H1 (cell line): ENCODE results near the gene MGLL. TPM values are rescaled to one million over a fixed set of nuclear protein-coding genes. Genes with fewer than 3 reads are reported as not detected.

Source experiments
- CTCF ChIA-PET: fragments of 300-600 bp; sonication (Branson Sonifier 250); formaldehyde crosslinking; loops from one replicate; lab custom pipeline; 2021; ENCODE audit not compliant: partially characterized antibody; lab: Charles Lee
- POLR2A ChIA-PET: fragments of 300-600 bp; sonication (Branson Sonifier 250); formaldehyde crosslinking; loops from one replicate; lab custom pipeline; 2021; ENCODE audit warnings: inconsistent platforms; ENCODE audit not compliant: partially characterized antibody; lab: Charles Lee
- DNase-seq, 2 experiments: peaks; one replicate each; pipeline versions ENCODE4 v3.0.0 to v3.0.0-alpha.2; 2010 to 2022; ENCODE audit warnings: low spot score in 2 of 2, low read depth in 1 of 2, mixed read lengths in 1 of 2
- FAIRE-seq: peaks from 2 replicates; lab custom pipeline; 2011; peaks lifted over from hg19 to GRCh38; lab: Jason Lieb, UNC
- H2AFZ ChIP-seq: 2 replicates; pipeline ENCODE4 v1.8.1; 2012; ENCODE audit warnings: low read length, inconsistent platforms
- H2AK5ac ChIP-seq: 2 replicates; pipeline ENCODE4 v1.6.1; 2013; ENCODE audit warnings: low read depth, low read length
- H2BK120ac ChIP-seq: replicated peaks from 2 replicates; pipeline ENCODE3; 2013; ENCODE audit warnings: low read depth, low read length, inconsistent platforms
- H2BK12ac ChIP-seq: 2 replicates; pipeline ENCODE4 v1.6.1; 2013; ENCODE audit warnings: low read depth, low read length
- H2BK15ac ChIP-seq: 2 replicates; pipeline ENCODE4 v1.6.1; 2013; ENCODE audit warnings: low read length
- H2BK20ac ChIP-seq: 2 replicates; pipeline ENCODE4 v1.6.1; 2013; ENCODE audit warnings: low read length
- H2BK5ac ChIP-seq: 2 replicates; pipeline ENCODE4 v1.6.1; 2013; ENCODE audit warnings: low read depth, low read length
- H3K14ac ChIP-seq: 2 replicates; pipeline ENCODE4 v1.6.1; 2013; ENCODE audit warnings: inconsistent platforms; ENCODE audit not compliant: insufficient read length
- H3K18ac ChIP-seq: 2 replicates; pipeline ENCODE4 v1.6.1; 2013; ENCODE audit warnings: low read length; ENCODE audit errors: extremely low read depth
- H3K23ac ChIP-seq: 2 replicates; pipeline ENCODE4 v1.6.1; 2013; ENCODE audit warnings: inconsistent platforms; ENCODE audit not compliant: insufficient read length
- H3K23me2 ChIP-seq: 2 replicates; pipeline ENCODE4 v1.6.1; 2013; ENCODE audit warnings: low read depth, low read length
- H3K27ac ChIP-seq: 2 replicates; pipeline ENCODE4 v1.6.1; 2011; ENCODE audit warnings: low read depth, low read length, inconsistent platforms
- H3K27me3 ChIP-seq, 4 experiments: replicated peaks in 1 of 4; 1 replicate in 1 of 4; 2 replicates in 3 of 4; pipeline versions ENCODE4 v1.6.1 to v1.8.1; 2011 to 2013; ENCODE audit warnings: low read length in 3 of 4, mild to moderate bottlenecking in 3 of 4, inconsistent platforms in 2 of 4, mixed read lengths in 2 of 4, moderate library complexity in 1 of 4; ENCODE audit not compliant: control insufficient read depth in 3 of 4, insufficient read depth in 3 of 4; ENCODE audit errors: extremely low read depth in 1 of 4
- H3K36me3 ChIP-seq, 4 experiments: 2 replicates each; pipeline versions ENCODE4 v1.6.1 to v1.8.1; 2011 to 2013; ENCODE audit warnings: mild to moderate bottlenecking in 4 of 4, low read length in 3 of 4, moderate library complexity in 2 of 4, control low read depth in 1 of 4, inconsistent platforms in 1 of 4; ENCODE audit not compliant: insufficient read depth in 4 of 4, control insufficient read depth in 2 of 4
- H3K4ac ChIP-seq: replicated peaks from 2 replicates; pipeline ENCODE3; 2013; ENCODE audit warnings: low read length, low read depth, mixed read lengths, inconsistent platforms; ENCODE audit not compliant: insufficient read length
- H3K4me1 ChIP-seq, 4 experiments: replicated peaks in 1 of 4; 1 replicate in 1 of 4; 2 replicates in 3 of 4; pipeline versions ENCODE4 v1.6.1 to v1.8.1; 2011 to 2013; ENCODE audit warnings: low read length in 3 of 4, inconsistent platforms in 2 of 4, mixed read lengths in 1 of 4; ENCODE audit not compliant: insufficient read depth in 4 of 4, control insufficient read depth in 3 of 4
- H3K4me2 ChIP-seq, 2 experiments: 2 replicates each; pipeline versions ENCODE4 v1.6.1 to v1.8.1; 2011 to 2013; ENCODE audit warnings: low read depth in 2 of 2, low read length in 2 of 2, control low read depth in 1 of 2, inconsistent platforms in 1 of 2, mild to moderate bottlenecking in 1 of 2; ENCODE audit not compliant: insufficient read depth in 1 of 2
- H3K4me3 ChIP-seq, 4 experiments: fragments of 200-600, 300-600 bp in 1 of 4; sonication (generic), shearing (Covaris generic), sonication (Bioruptor Twin) in 1 of 4; 2 replicates each; pipeline versions ENCODE4 v1.5.1 to v1.8.1; 2011 to 2016; ENCODE audit warnings: low read length in 4 of 4, low read depth in 3 of 4, control low read depth in 2 of 4, inconsistent platforms in 2 of 4, mild to moderate bottlenecking in 2 of 4, mixed read lengths in 1 of 4, moderate library complexity in 1 of 4; ENCODE audit not compliant: insufficient read depth in 2 of 4; ENCODE audit errors: extremely low read depth in 1 of 4
- H3K56ac ChIP-seq: replicated peaks from 2 replicates; pipeline ENCODE3; 2013; ENCODE audit warnings: low read depth, mild to moderate bottlenecking, mixed read lengths, low read length, inconsistent platforms; ENCODE audit not compliant: insufficient read length
- H3K79me1 ChIP-seq: 2 replicates; pipeline ENCODE4 v1.6.1; 2013; ENCODE audit warnings: low read depth, low read length, control low read depth
- H3K79me2 ChIP-seq, 2 experiments: 2 replicates each; pipeline versions ENCODE4 v1.6.1 to v1.8.1; 2012 to 2013; ENCODE audit warnings: low read length in 2 of 2, mild to moderate bottlenecking in 2 of 2, inconsistent platforms in 1 of 2; ENCODE audit not compliant: insufficient read depth in 2 of 2, control insufficient read depth in 1 of 2
- H3K9ac ChIP-seq, 4 experiments: replicated peaks in 1 of 4; 1 replicate in 1 of 4; 2 replicates in 3 of 4; pipeline versions ENCODE4 v1.6.1 to v1.8.1; 2011 to 2013; ENCODE audit warnings: low read depth in 3 of 4, low read length in 3 of 4, control low read depth in 2 of 4, mild to moderate bottlenecking in 2 of 4, moderate library complexity in 2 of 4, inconsistent platforms in 1 of 4; ENCODE audit errors: extremely low read depth in 1 of 4
- H3K9me3 ChIP-seq, 2 experiments: 2 replicates each; pipeline versions ENCODE4 v1.6.1 to v1.8.1; 2012 to 2013; ENCODE audit warnings: mild to moderate bottlenecking in 2 of 2, moderate library complexity in 2 of 2, control low read depth in 1 of 2, inconsistent platforms in 1 of 2, low read depth in 1 of 2, low read length in 1 of 2, mixed read lengths in 1 of 2; ENCODE audit not compliant: insufficient read depth in 2 of 2
- H4K20me1 ChIP-seq, 2 experiments: replicated peaks in 1 of 2; 2 replicates each; pipeline versions ENCODE3 to v1.8.1; 2011 to 2013; ENCODE audit warnings: inconsistent platforms in 2 of 2, low read length in 2 of 2, mild to moderate bottlenecking in 1 of 2; ENCODE audit not compliant: insufficient read depth in 2 of 2, control insufficient read depth in 1 of 2
- H4K5ac ChIP-seq: 2 replicates; pipeline ENCODE4 v1.6.1; 2013; ENCODE audit warnings: low read length, low read depth, mixed read lengths, inconsistent platforms; ENCODE audit not compliant: insufficient read length
- H4K8ac ChIP-seq: 2 replicates; pipeline ENCODE4 v1.8.0; 2013; ENCODE audit warnings: mild to moderate bottlenecking, moderate library complexity, low read length, inconsistent platforms; ENCODE audit not compliant: insufficient read depth; ENCODE audit errors: extremely low read depth
- H4K91ac ChIP-seq: replicated peaks from 2 replicates; pipeline ENCODE3; 2013; ENCODE audit warnings: low read length, mixed read lengths, inconsistent platforms; ENCODE audit not compliant: insufficient read length
- CHD1 ChIP-seq: IDR thresholded peaks from 2 replicates; pipeline ENCODE4 v1.6.1; 2012; ENCODE audit warnings: low read depth, low read length, improper control_type of control experiment
- CTCF ChIP-seq, 3 experiments: IDR thresholded peaks; 1 replicate in 2 of 3; 2 replicates in 1 of 3; pipeline versions ENCODE4 v1.5.1 to v1.6.1; 2011; ENCODE audit warnings: low read length in 3 of 3, mild to moderate bottlenecking in 3 of 3, inconsistent platforms in 2 of 3, low read depth in 1 of 3, moderate library complexity in 1 of 3; ENCODE audit not compliant: insufficient read depth in 1 of 3; ENCODE audit errors: control extremely low read depth in 1 of 3
- EP300 ChIP-seq, 2 experiments: IDR thresholded peaks; 1 replicate in 1 of 2; 2 replicates in 1 of 2; pipeline ENCODE4 v1.6.1; 2011 to 2012; ENCODE audit warnings: low read depth in 2 of 2, low read length in 2 of 2, mild to moderate bottlenecking in 2 of 2, borderline replicate concordance in 1 of 2, inconsistent platforms in 1 of 2, moderate library complexity in 1 of 2
- EZH2 ChIP-seq: fragments of 200-600 bp; sonication (generic); IDR thresholded peaks from 2 replicates; pipeline ENCODE4 v1.7.1; 2012; ENCODE audit warnings: low read depth, mild to moderate bottlenecking, moderate library complexity, low read length, inconsistent platforms; ENCODE audit not compliant: severe bottlenecking
- HDAC6 ChIP-seq: IDR thresholded peaks from one replicate; pipeline ENCODE4 v1.7.1; 2012; ENCODE audit warnings: low read depth, mild to moderate bottlenecking, inconsistent platforms, low read length, moderate library complexity
- POLR2A ChIP-seq, 2 experiments: IDR thresholded peaks; 1 replicate in 1 of 2; 2 replicates in 1 of 2; pipeline ENCODE4 v1.6.1; 2011; ENCODE audit warnings: low read depth in 2 of 2, low read length in 2 of 2, mild to moderate bottlenecking in 2 of 2; ENCODE audit errors: control extremely low read depth in 1 of 2
- POU5F1 ChIP-seq: IDR thresholded peaks from 2 replicates; pipeline ENCODE4 v1.6.1; 2011; ENCODE audit warnings: low read depth, mild to moderate bottlenecking, low read length, moderate library complexity
- SIX5 ChIP-seq: IDR thresholded peaks from 2 replicates; pipeline ENCODE4 v1.6.1; 2011; ENCODE audit warnings: mild to moderate bottlenecking, low read depth, low read length
- polyA plus RNA-seq, 7 experiments: library from polyadenylated mRNA; depleted of rRNA in 3 of 7; stranded (reverse) in 5 of 7; unstranded in 2 of 7; fragments of >200 nt in 5 of 7; fragments of 200-250 nt in 2 of 7; gene quantifications; 1 replicate in 5 of 7; 2 replicates in 1 of 7; 4 replicates in 1 of 7; pipeline versions ENCODE4 v1.2.1 to v1.2.3, GENCODE V29; 2011 to 2013; ENCODE audit warnings: missing spikeins in 2 of 7, mixed read lengths in 2 of 7
- total RNA-seq: library from RNA; stranded (reverse); fragmentation: NEBNext Ultra II Directional; extraction: Animal tissue kit (Norgen Biotek cat#: 25700); gene quantifications from 2 replicates; pipeline ENCODE4 v1.2.1, GENCODE V29; 2021
- TF ChIP-seq, protein P1 (sequence below): IDR thresholded peaks from 2 replicates; pipeline ENCODE4 v1.6.1; 2011; ENCODE audit warnings: low read depth, mild to moderate bottlenecking, low read length; ENCODE audit not compliant: insufficient read depth
- TF ChIP-seq, protein P2 (sequence below): IDR thresholded peaks from 2 replicates; pipeline ENCODE4 v1.6.1; 2012; ENCODE audit warnings: low read length, inconsistent platforms

MGLL gene
- total and polyA plus RNA-seq, 2 of the 8 experiments (the other 6 are each of a cell fraction or from before 2014, with no cell fraction given) = 0.05 to 0.34 TPM

- H3K23ac ChIP-seq = no peak overlapping the region
- no peak overlapping the region for H3K4me2 ChIP-seq
- peaks cover 4% of the 10 kb centered on the region; the same call in 1 of the 2 replicates for H3K23me2 ChIP-seq
- H2AFZ ChIP-seq = no peak overlapping the region
- no peaks in the 10 kb centered on the region for H3K4me1 ChIP-seq
- no peak overlapping the region for H2AK5ac ChIP-seq
- H3K27me3 ChIP-seq = no peaks in the 10 kb centered on the region
- no peak overlapping the region for H3K4ac ChIP-seq
- CTCF ChIA-PET = interaction anchor here (0.6 to 2.1 kb wide), 6 partner anchors 9 to 163 kb away, joined by 3 to 9 read pairs (median 4); no protein-coding TSS in a partner anchor
- H3K79me1 ChIP-seq = no peaks in the 10 kb centered on the region
- POLR2A ChIA-PET = no interaction called here
- H4K8ac ChIP-seq = no peak overlapping the region
- H4K20me1 ChIP-seq = peaks cover 0 to 4% of the 10 kb centered on the region in 2 experiments
- no peak overlapping the region for H3K9ac ChIP-seq
- FAIRE-seq (no peak), DNase-seq (no peak)
- H3K56ac ChIP-seq = no peak overlapping the region
- H3K18ac ChIP-seq = no peak overlapping the region
- H3K79me2 ChIP-seq = no peaks in the 10 kb centered on the region
- 0 out of 4 replicates have a peak, but pooled peaks cover 0 to 4% of the 10 kb centered on the region in 2 experiments for H3K9me3 ChIP-seq
- H3K4me3 ChIP-seq = no peak overlapping the region
- no peak overlapping the region for H2BK5ac ChIP-seq
- H2BK12ac ChIP-seq = no peak overlapping the region
- H3K27ac ChIP-seq = no peak overlapping the region
- H2BK20ac ChIP-seq = no peak overlapping the region
- no peak overlapping the region for H4K91ac ChIP-seq
- no peak overlapping the region for H2BK15ac ChIP-seq
- no peaks in the 10 kb centered on the region for H3K36me3 ChIP-seq
- no peak overlapping the region for H3K14ac ChIP-seq
- no peak overlapping the region for H2BK120ac ChIP-seq
- H4K5ac ChIP-seq = no peak overlapping the region
- TF ChIP-seq, protein P1, sequence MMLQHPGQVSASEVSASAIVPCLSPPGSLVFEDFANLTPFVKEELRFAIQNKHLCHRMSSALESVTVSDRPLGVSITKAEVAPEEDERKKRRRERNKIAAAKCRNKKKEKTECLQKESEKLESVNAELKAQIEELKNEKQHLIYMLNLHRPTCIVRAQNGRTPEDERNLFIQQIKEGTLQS = no peak
- TF ChIP-seq HDAC6 (no peak), EZH2 (no peak), SIX5 (no peak), POU5F1 (no peak), CHD1 (no peak), POLR2A (IDR thresholded peaks at IDR 0.05; ENCODE audit: control extremely low read depth in 1 of 2, low read depth in 2 of 2, low read length in 2 of 2) (no peak), CTCF (IDR thresholded peaks at IDR 0.05; ENCODE audit: control extremely low read depth in 1 of 3, insufficient read depth in 1 of 3, low read depth in 1 of 3, low read length in 3 of 3) (no peak), EP300 (IDR thresholded peaks at IDR 0.05; ENCODE audit: borderline replicate concordance in 1 of 2, low read depth in 2 of 2, low read length in 2 of 2) (no peak)
- TF ChIP-seq, protein P2, sequence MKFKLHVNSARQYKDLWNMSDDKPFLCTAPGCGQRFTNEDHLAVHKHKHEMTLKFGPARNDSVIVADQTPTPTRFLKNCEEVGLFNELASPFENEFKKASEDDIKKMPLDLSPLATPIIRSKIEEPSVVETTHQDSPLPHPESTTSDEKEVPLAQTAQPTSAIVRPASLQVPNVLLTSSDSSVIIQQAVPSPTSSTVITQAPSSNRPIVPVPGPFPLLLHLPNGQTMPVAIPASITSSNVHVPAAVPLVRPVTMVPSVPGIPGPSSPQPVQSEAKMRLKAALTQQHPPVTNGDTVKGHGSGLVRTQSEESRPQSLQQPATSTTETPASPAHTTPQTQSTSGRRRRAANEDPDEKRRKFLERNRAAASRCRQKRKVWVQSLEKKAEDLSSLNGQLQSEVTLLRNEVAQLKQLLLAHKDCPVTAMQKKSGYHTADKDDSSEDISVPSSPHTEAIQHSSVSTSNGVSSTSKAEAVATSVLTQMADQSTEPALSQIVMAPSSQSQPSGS = no peak
Measured at GRCh38 chr3:127808197-127808596, 14.1 kb downstream of the MGLL start.
